ENCODE data around the gene DYSF.
A peak's percentile ranks its signal among the peaks of the same experiment; 100 is the strongest.

DYSF gene

GRCh38 chr2:71555798-71556454 lies 102.6 kb downstream of the DYSF start:
- no peak for DNase-seq

- no peak for DNase-seq
These were observed 103.4 kb downstream of the DYSF start for GRCh38 chr2:71556692-71557250.

GRCh38 chr2:71557321-71557720 lies 104.0 kb downstream of the DYSF start:
- DNase-seq, result no peak

- DNase-seq, result peak; percentile 66
These were observed 105.1 kb downstream of the DYSF start for GRCh38 chr2:71558300-71559051.

GRCh38 chr2:71559080-71559827 lies 105.9 kb downstream of the DYSF start:
- DNase-seq, result no peak

- DNase-seq, result no peak
These were observed 106.7 kb downstream of the DYSF start for GRCh38 chr2:71559828-71560637.

GRCh38 chr2:71560638-71561011 lies 107.3 kb downstream of the DYSF start:
- no peak for DNase-seq

GRCh38 chr2:71561441-71562267 lies 108.3 kb downstream of the DYSF start:
- no peak for DNase-seq

GRCh38 chr2:71562518-71562917 lies 109.2 kb downstream of the DYSF start:
- no peak for DNase-seq

GRCh38 chr2:71563872-71564271 lies 110.5 kb downstream of the DYSF start:
- no peak for DNase-seq

GRCh38 chr2:71564361-71564760 lies 111.0 kb downstream of the DYSF start:
- no peak for DNase-seq

GRCh38 chr2:71564790-71565189 lies 111.4 kb downstream of the DYSF start:
- no peak for DNase-seq

GRCh38 chr2:71566372-71566771 lies 113.0 kb downstream of the DYSF start:
- no peak for DNase-seq

GRCh38 chr2:71567625-71568024 lies 114.3 kb downstream of the DYSF start:
- no peak for DNase-seq

GRCh38 chr2:71568103-71568502 lies 114.7 kb downstream of the DYSF start:
- no peak for DNase-seq

- DNase-seq, result no peak
These were observed 117.2 kb downstream of the DYSF start for GRCh38 chr2:71570511-71570910.

- DNase-seq, result no peak
These were observed 117.6 kb downstream of the DYSF start for GRCh38 chr2:71570951-71571460.

- DNase-seq, result no peak
These were observed 118.6 kb downstream of the DYSF start for GRCh38 chr2:71571945-71572344.

GRCh38 chr2:71575966-71576365 lies 122.6 kb downstream of the DYSF start:
- no peak for DNase-seq

- no peak for DNase-seq
These were observed 123.2 kb downstream of the DYSF start for GRCh38 chr2:71576541-71576940.

GRCh38 chr2:71577209-71577608 lies 123.8 kb downstream of the DYSF start:
- DNase-seq, result no peak
